HL-60 (cell line): ENCODE data around the gene ACKR2.

Source experiments
- POLR2AphosphoS5 ChIP-seq: IDR thresholded peaks from 2 replicates; pipeline ENCODE4 v1.6.1; 2012; ENCODE audit warnings: low read depth
- TF ChIP-seq, protein P1 (sequence below): IDR thresholded peaks from one replicate; pipeline ENCODE4 v1.5.1; 2011; ENCODE audit warnings: low read length, control low read depth, inconsistent platforms; ENCODE audit not compliant: insufficient read depth

DNA sequence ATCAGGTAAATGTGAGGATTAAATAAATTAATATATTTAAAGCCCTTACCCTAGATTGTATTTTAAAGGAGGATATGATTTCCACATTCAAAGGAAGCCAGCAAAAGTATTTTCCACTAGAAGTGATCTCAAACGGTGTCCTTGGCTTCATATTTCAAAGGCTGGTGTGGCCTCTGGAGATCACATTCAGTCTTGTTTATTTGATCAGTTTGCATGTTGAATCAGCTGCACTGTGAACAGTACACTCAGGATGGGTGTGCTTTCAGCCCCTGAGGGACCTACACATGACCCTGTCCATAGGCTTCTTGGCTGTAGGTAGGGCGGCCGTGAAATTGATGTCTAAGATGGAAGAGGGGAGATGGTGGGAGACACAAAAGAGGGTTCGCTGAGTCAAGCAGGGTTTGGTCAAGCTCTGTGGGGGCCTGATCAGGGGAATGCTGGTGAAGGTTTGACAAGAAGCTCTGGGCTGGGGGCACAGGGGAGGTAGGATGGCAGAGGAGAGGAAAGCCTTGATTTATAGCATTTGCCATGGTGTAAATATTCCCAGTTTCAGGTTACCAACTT, 44.6 kb downstream of the ACKR2 start:
- TF ChIP-seq, protein P1, sequence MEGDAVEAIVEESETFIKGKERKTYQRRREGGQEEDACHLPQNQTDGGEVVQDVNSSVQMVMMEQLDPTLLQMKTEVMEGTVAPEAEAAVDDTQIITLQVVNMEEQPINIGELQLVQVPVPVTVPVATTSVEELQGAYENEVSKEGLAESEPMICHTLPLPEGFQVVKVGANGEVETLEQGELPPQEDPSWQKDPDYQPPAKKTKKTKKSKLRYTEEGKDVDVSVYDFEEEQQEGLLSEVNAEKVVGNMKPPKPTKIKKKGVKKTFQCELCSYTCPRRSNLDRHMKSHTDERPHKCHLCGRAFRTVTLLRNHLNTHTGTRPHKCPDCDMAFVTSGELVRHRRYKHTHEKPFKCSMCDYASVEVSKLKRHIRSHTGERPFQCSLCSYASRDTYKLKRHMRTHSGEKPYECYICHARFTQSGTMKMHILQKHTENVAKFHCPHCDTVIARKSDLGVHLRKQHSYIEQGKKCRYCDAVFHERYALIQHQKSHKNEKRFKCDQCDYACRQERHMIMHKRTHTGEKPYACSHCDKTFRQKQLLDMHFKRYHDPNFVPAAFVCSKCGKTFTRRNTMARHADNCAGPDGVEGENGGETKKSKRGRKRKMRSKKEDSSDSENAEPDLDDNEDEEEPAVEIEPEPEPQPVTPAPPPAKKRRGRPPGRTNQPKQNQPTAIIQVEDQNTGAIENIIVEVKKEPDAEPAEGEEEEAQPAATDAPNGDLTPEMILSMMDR: no peak
- TF ChIP-seq POLR2AphosphoS5: no peak
